ENCODE results near the gene SERPINB12. TPM values are rescaled to one million over a fixed set of nuclear protein-coding genes. Genes with fewer than 3 reads are reported as not detected.

SERPINB12 gene
- total RNA-seq, 1 experiment from 2014 or later, result not detected

Other genes starting within 250 kb of the SERPINB12 start
- 8.6 and 9.2 TPM in 2 replicates for gene BCL2, start 222.6 kb upstream of the SERPINB12 start, total RNA-seq (2014; rRNA removed; shearing (Covaris generic))
- 27.6 TPM in 2 replicates for gene KDSR, start 175.2 kb upstream of the SERPINB12 start, total RNA-seq (2014; rRNA removed; shearing (Covaris generic))
- 51.0 and 51.4 TPM in 2 replicates for gene VPS4B, start 119.9 kb upstream of the SERPINB12 start, total RNA-seq (2014; rRNA removed; shearing (Covaris generic))
- not detected in 2 replicates for gene SERPINB5, start 65.4 kb upstream of the SERPINB12 start, total RNA-seq (2014; rRNA removed; shearing (Covaris generic))
- not detected in 2 replicates for gene SERPINB13, start 45.0 kb downstream of the SERPINB12 start, total RNA-seq (2014; rRNA removed; shearing (Covaris generic))
- gene SERPINB4, start 101.9 kb downstream of the SERPINB12 start, total RNA-seq (2014; rRNA removed; shearing (Covaris generic)), result not detected in 2 replicates
- gene SERPINB3, start 119.5 kb downstream of the SERPINB12 start, total RNA-seq (2014; rRNA removed; shearing (Covaris generic)), result not detected in 2 replicates
- not detected in 2 replicates for gene SERPINB11, start 160.6 kb downstream of the SERPINB12 start, total RNA-seq (2014; rRNA removed; shearing (Covaris generic))
- gene SERPINB7, start 233.0 kb downstream of the SERPINB12 start, total RNA-seq (2014; rRNA removed; shearing (Covaris generic)), result 0.21 and 0.59 TPM in 2 replicates

Measured in SK-MEL-5 (cell line).